ENCODE measurements around the gene OR6B1. TPM values are rescaled to one million over a fixed set of nuclear protein-coding genes. Genes with fewer than 3 reads are reported as not detected.

OR6B1 gene
- total RNA-seq, 1 donor = not detected

DNA sequence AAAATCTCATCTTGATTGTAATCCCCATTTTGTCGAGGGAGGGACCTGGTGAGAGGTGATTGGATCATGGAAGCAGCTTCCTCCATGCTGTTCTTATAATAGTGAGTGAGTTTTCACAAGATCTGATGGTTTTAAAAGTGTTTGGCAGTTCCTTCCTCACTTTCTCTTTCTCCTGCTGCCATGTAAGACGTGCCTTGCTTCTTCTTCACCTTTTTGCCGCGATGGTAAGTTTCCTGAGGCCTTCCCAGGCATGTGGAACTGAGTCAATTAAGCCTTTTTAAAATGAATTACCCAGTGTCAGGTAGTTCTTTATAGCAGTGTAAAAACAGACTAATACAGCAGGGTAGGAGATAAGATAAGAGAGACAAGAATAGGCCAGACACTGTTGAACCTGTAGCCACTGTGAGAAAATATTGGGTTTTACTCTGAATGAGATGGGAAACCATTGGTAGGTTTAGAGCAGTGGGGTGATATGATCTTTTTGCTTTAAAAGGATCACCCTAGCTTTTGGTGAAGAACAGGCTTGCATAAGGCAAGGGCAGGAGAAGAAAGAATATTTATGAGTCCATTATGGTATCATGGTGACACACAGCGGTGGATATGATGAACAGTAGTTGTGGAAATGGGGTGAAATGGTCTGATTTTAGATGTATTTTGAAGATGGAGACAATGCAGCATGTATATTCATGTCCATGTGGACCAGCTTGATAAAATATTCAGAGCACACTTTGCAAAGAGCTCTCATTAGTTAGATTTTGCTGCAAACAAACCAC lies 11.5 kb downstream of the OR6B1 start:
- peak; percentile 46 for TF ChIP-seq CTCF (IDR thresholded peaks at IDR 0.05; ENCODE audit: insufficient read depth, low read depth, low read length)
- no peak overlapping the region for H3K4me3 ChIP-seq (ENCODE audit: low read depth, low read length)
- DNase-seq (ENCODE audit: low read depth) = peak; percentile 59

DNA sequence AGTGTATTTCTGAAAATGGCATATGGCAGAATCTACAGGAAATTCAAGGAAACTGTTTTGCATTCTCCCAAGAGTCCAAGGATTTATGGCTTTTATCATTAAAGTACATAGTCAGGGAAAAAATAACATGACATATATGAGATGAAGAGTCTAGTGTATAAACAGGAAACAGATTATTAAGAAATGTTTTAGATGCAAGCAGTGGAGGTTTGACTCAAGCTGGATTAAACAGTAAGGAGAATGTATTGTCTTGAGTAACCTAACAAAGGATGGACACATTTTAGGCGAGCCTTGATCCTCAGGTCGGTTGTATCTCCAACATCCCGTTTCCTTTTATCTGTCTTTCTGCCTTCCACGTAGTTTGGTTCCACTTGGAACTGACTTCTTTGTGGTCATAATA lies 17.9 kb downstream of the OR6B1 start:
- no peak for TF ChIP-seq CTCF (IDR thresholded peaks at IDR 0.05; ENCODE audit: insufficient read depth, low read depth, low read length)
- no peak overlapping the region for H3K4me3 ChIP-seq (ENCODE audit: low read depth, low read length)
- DNase-seq (ENCODE audit: low read depth) = peak; percentile 39

DNA sequence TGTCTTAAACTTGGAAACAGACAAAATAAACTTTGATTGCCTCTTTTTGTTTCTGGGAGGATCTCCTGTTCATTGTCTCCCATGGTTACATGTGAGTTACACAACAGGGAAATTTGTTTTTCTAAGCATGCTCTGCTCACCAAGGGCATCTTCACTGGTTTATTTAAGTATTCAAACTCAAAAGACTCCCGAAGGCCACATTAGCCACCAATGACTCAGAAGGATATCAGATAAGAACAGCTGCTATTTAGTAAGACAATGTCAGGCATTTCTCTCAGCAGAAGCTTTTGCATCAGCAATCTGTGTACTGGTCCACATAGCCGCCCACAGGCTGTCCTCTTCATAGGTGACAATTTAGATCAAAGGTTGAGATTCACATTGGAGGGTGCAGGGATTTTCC lies 19.3 kb downstream of the OR6B1 start:
- no peak for TF ChIP-seq CTCF (IDR thresholded peaks at IDR 0.05; ENCODE audit: insufficient read depth, low read depth, low read length)
- DNase-seq (ENCODE audit: low read depth) = peak; percentile 97

GRCh38 chr7:144020340-144020739 lies 20.2 kb downstream of the OR6B1 start:
- no peak for TF ChIP-seq CTCF (IDR thresholded peaks at IDR 0.05; ENCODE audit: insufficient read depth, low read depth, low read length)
- no peak overlapping the region for H3K4me3 ChIP-seq (ENCODE audit: low read depth, low read length)

More for the DNA sequence above, 19.3 kb downstream of the OR6B1 start:
- no peak overlapping the region for H3K4me3 ChIP-seq (ENCODE audit: low read depth, low read length)

DNA sequence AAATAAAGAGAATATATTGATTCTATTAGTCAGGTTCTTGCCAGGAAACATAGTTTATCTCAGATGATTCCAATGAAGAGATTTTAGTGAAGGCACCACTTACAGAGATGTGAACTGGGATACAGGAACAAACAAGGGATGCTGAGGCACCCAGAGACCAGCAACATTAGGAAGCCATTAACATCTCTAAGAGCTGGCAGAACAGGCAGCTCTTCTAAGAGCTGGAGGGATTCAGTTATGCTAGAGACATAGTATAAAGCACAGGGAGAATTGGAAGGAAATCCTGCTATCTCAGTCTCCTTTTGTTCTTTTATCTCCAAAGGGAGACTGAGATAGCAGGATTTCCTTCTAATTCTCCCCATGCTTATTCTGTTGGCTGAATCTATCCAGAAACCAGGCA lies 22.0 kb downstream of the OR6B1 start:
- no peak for DNase-seq (ENCODE audit: low read depth)
- H3K4me3 ChIP-seq (ENCODE audit: low read depth, low read length) = no peak overlapping the region
- no peak for TF ChIP-seq CTCF (IDR thresholded peaks at IDR 0.05; ENCODE audit: insufficient read depth, low read depth, low read length)

More at GRCh38 chr7:144020340-144020739, 20.2 kb downstream of the OR6B1 start:
- DNase-seq (ENCODE audit: low read depth) = no peak

DNA sequence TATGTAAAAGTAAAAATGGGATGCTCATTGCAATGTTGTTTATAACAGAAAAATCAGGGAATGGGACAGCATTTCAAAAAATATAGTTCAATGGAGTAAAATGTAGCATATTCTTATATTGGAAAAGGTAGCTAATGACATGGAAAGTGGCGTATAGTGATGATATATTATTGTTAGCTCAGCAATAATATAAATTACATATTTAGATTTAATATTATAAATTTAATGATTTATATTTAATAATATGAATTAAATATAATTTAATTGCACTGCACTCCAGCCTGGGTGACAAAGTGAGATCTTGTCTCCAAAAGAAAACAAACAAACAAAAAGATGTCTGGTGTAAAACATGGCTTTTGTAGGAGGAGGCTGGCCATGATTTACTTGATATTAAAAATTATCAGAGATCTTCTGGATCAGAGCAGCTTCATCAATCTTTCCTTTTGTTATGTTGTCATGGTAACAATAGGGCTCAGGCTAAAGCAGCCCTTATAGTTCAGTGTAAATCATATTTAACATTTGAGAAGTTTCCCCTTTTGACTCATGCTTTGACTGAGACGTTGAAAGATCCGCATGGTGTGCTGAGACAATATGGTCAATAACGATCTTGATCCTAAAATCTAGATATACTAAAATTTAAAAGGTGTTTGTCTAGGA lies 23.2 kb downstream of the OR6B1 start:
- DNase-seq (ENCODE audit: low read depth) = no peak
- no peak for TF ChIP-seq CTCF (IDR thresholded peaks at IDR 0.05; ENCODE audit: insufficient read depth, low read depth, low read length)

More for the DNA sequence above, 23.2 kb downstream of the OR6B1 start:
- H3K4me3 ChIP-seq (ENCODE audit: low read depth, low read length) = no peak overlapping the region

All from fibroblast of villous mesenchyme (primary cell).